ENCODE measurements around the gene SOAT2.

DNA sequence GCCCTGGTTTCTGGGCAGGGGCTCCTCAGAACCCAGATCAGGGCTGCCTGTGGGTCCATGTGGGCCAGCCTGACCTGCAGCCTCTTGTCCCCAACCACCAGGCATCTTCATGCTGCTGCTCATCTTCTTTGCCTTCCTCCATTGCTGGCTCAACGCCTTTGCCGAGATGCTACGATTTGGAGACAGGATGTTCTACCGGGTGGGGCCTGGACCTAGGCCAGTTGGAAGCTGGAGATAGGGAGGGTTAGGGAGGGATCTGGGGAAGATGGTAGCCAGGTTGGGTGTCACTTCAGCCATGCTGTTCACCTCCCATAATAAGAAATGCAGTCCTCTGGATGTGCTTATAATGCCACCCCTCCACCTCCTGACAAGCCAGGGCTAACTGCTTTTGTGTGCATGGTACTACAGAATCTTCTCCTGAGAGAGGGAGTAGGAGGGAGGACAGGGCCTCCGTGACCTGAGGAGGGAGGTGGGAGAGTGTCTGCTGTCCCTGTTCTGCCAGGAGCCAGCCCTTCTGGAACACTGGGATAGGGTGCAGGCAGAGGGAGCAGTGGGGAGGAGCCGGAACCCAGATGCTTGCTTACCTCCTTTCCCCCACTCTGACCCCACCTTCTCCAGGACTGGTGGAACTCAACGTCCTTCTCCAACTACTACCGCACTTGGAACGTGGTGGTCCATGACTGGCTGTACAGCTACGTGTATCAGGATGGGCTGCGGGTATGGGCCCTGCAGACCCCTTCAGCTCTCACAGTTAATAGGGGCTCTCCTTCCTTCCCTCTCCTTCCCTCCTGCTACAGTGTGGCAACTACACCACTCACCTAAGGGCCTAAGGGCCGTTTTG is 17.6 kb downstream of the SOAT2 start:
- TF ChIP-seq EZH2 (IDR thresholded peaks at IDR 0.05) (no peak), CTCF (IDR thresholded peaks at IDR 0.05) (no peak), EZH2phosphoT487 (IDR thresholded peaks at IDR 0.05) (no peak)
